Esophagus mucosa (tissue), 1 donor: ENCODE measurements around the gene ZFR. TPM values are rescaled to one million over a fixed set of nuclear protein-coding genes. Genes with fewer than 3 reads are reported as not detected.
"Not testable (repeated sequence)": the region's sequence is repeated elsewhere in the genome, so short reads cannot be mapped to it uniquely, and the experiment has no call there.

ENCODE experiments used
- ATAC-seq: fragments of 200-7000 bp; cut with Tn5 transposase; one replicate; pipeline ENCODE4 v1.9.1; 2020
- total RNA-seq: library from RNA; stranded (reverse); gene quantifications from one replicate; pipeline ENCODE4 v1.2.4, GENCODE V29; 2023
- donor health status: DM: yes; HTN: yes; CAD: no.

The ZFR gene
- total RNA-seq = 32.9 TPM

GRCh38 chr5:32444431-32445286 lies at the start of gene ZFR:
ZFR (minus strand) TSS chr5:32444740; CDS start chr5:32444658, 82 bp downstream.
- ATAC-seq = peak; percentile 92

GRCh38 chr5:32490972-32491557 lies 46.5 kb upstream of the ZFR start:
- ATAC-seq = no peak

GRCh38 chr5:32489791-32490562 lies 45.4 kb upstream of the ZFR start:
- ATAC-seq = peak; percentile 60

- no peak for ATAC-seq
Observed at GRCh38 chr5:32487424-32487823, 42.9 kb upstream of the ZFR start.

- ATAC-seq = no peak
Observed at GRCh38 chr5:32487008-32487407, 42.5 kb upstream of the ZFR start.

GRCh38 chr5:32482193-32482592 lies 37.7 kb upstream of the ZFR start:
- ATAC-seq = no peak

- no peak for ATAC-seq
Observed at GRCh38 chr5:32479096-32479495, 34.6 kb upstream of the ZFR start.

- ATAC-seq = no peak
Observed at GRCh38 chr5:32476891-32477290, 32.4 kb upstream of the ZFR start.

GRCh38 chr5:32475334-32476097 lies 31.0 kb upstream of the ZFR start:
- no peak for ATAC-seq

GRCh38 chr5:32474209-32474854 lies 29.8 kb upstream of the ZFR start:
- peak; percentile 67 for ATAC-seq

GRCh38 chr5:32473072-32473471 lies 28.5 kb upstream of the ZFR start:
- no peak for ATAC-seq

- no peak for ATAC-seq
Observed at GRCh38 chr5:32471784-32472183, 27.2 kb upstream of the ZFR start.

- ATAC-seq = no peak
Observed at GRCh38 chr5:32465076-32465475, 20.5 kb upstream of the ZFR start.

- peak; percentile 98 for ATAC-seq
Observed at GRCh38 chr5:32462618-32463017, 18.1 kb upstream of the ZFR start.

- no peak for ATAC-seq
Observed at GRCh38 chr5:32461441-32462120, 17.0 kb upstream of the ZFR start.

GRCh38 chr5:32460702-32461101 lies 16.2 kb upstream of the ZFR start:
- ATAC-seq = no peak

- no peak for ATAC-seq
Observed at GRCh38 chr5:32458880-32459495, 14.4 kb upstream of the ZFR start.

GRCh38 chr5:32455311-32455710 lies 10.8 kb upstream of the ZFR start:
- ATAC-seq = no peak

- ATAC-seq = no peak
Observed at GRCh38 chr5:32454821-32455220, 10.3 kb upstream of the ZFR start.

GRCh38 chr5:32453916-32454315 lies 9.4 kb upstream of the ZFR start:
- no peak for ATAC-seq

- ATAC-seq = not testable (repeated sequence)
Observed at GRCh38 chr5:32452316-32452715, 7.8 kb upstream of the ZFR start.
